Measurements from ENCODE around the gene STX16. TPM values are rescaled to one million over a fixed set of nuclear protein-coding genes. Genes with fewer than 3 reads are reported as not detected.
A peak's percentile ranks its signal among the peaks of the same experiment; 100 is the strongest.

STX16 gene
- total and polyA plus RNA-seq, 8 donors = 50.4 to 105 (median 95.0) TPM

DNA sequence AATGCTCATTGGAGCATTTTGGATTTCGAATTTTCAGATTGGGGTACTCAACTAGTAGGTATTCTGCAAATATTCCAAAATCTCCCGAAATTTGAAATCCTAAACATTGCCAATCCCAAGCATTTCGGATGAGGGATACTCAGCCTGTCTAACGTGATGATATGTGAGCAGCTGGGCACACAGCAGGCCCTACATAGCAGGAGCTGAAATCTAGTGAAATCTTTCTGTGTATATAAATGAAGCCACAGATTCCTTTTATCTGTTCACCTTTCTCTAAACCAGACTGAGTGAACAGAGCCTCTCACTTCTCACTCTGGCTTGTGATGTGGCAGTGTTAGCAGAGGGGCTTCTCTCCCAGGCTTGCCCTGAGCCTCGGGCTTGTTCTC is 17.8 kb downstream of the STX16 start:
- intact Hi-C loops (cut with DNase I) = no loop called here
- ATAC-seq (no peak), DNase-seq (no peak)
- Histone ChIP-seq H3K9me3 (no peaks in the 10 kb centered on the region), H3K4me1 (peaks cover 0 to 6% of the 10 kb centered on the region in 2 donors), H3K4me3 (no peak overlapping the region), H3K36me3 (peaks cover 4 to 58% of the 10 kb centered on the region in 2 donors), H3K27ac (peak overlapping the region; percentile 45 to 49), H3K27me3 (no peaks in the 10 kb centered on the region)
- TF ChIP-seq CTCF (IDR thresholded peaks at IDR 0.05) = no peak

GRCh38 chr20:58669287-58670006 is 18.4 kb downstream of the STX16 start:
- no peaks in the 10 kb centered on the region for H3K27me3 ChIP-seq
- intact Hi-C loops (cut with DNase I) = no loop called here
- H3K9me3 ChIP-seq = no peaks in the 10 kb centered on the region
- no peak overlapping the region for H3K4me3 ChIP-seq
- peak in 1 of 4 donors; percentile 30 for DNase-seq
- no peak for TF ChIP-seq CTCF (IDR thresholded peaks at IDR 0.05)
- peaks cover 0 to 6% of the 10 kb centered on the region in 2 donors for H3K4me1 ChIP-seq
- peaks cover 4 to 62% of the 10 kb centered on the region in 2 donors for H3K36me3 ChIP-seq
- H3K27ac ChIP-seq = peak overlapping the region; percentile 45 to 49
- peak; percentile 81 for ATAC-seq

GRCh38 chr20:58670102-58670501 is 19.0 kb downstream of the STX16 start:
- H3K9me3 ChIP-seq = no peaks in the 10 kb centered on the region
- H3K27me3 ChIP-seq = no peaks in the 10 kb centered on the region
- no peak for ATAC-seq
- intact Hi-C loops (cut with DNase I) = no loop called here
- no peak for DNase-seq
- TF ChIP-seq CTCF (IDR thresholded peaks at IDR 0.05) = no peak
- H3K4me3 ChIP-seq = no peak overlapping the region
- peaks cover 4 to 67% of the 10 kb centered on the region in 2 donors for H3K36me3 ChIP-seq
- H3K4me1 ChIP-seq = peaks cover 0 to 6% of the 10 kb centered on the region in 2 donors
- no peak overlapping the region for H3K27ac ChIP-seq

- H3K36me3 ChIP-seq = peaks cover 4 to 73% of the 10 kb centered on the region in 2 donors
- no peak overlapping the region for H3K4me3 ChIP-seq
- no peak for DNase-seq
- intact Hi-C loops (cut with DNase I) = no loop called here
- H3K4me1 ChIP-seq = peaks cover 0 to 6% of the 10 kb centered on the region in 2 donors
- H3K9me3 ChIP-seq = no peaks in the 10 kb centered on the region
- no peak overlapping the region for H3K27ac ChIP-seq
- TF ChIP-seq CTCF (IDR thresholded peaks at IDR 0.05) = no peak
- no peak for ATAC-seq
- H3K27me3 ChIP-seq = no peaks in the 10 kb centered on the region
Measured at GRCh38 chr20:58670659-58671058, 19.6 kb downstream of the STX16 start.

GRCh38 chr20:58673119-58673518 is 22.0 kb downstream of the STX16 start:
- Histone ChIP-seq H3K27ac (no peak overlapping the region), H3K27me3 (no peaks in the 10 kb centered on the region), H3K4me1 (peaks cover 0 to 6% of the 10 kb centered on the region in 2 donors), H3K36me3 (peaks cover 4 to 92% of the 10 kb centered on the region in 2 donors), H3K4me3 (no peak overlapping the region), H3K9me3 (no peaks in the 10 kb centered on the region)
- no peak for TF ChIP-seq CTCF (IDR thresholded peaks at IDR 0.05)
- ATAC-seq (no peak), DNase-seq (no peak)
- intact Hi-C loops (cut with DNase I) = no loop called here
